ENCODE data around the gene GPC2. TPM values are rescaled to one million over a fixed set of nuclear protein-coding genes. Genes with fewer than 3 reads are reported as not detected.
A peak's percentile ranks its signal among the peaks of the same experiment; 100 is the strongest.

The GPC2 gene
- polyA plus RNA-seq, 2 of the 4 experiments (the other 2 are of a cell fraction) = 1.1 to 2.9 TPM

DNA sequence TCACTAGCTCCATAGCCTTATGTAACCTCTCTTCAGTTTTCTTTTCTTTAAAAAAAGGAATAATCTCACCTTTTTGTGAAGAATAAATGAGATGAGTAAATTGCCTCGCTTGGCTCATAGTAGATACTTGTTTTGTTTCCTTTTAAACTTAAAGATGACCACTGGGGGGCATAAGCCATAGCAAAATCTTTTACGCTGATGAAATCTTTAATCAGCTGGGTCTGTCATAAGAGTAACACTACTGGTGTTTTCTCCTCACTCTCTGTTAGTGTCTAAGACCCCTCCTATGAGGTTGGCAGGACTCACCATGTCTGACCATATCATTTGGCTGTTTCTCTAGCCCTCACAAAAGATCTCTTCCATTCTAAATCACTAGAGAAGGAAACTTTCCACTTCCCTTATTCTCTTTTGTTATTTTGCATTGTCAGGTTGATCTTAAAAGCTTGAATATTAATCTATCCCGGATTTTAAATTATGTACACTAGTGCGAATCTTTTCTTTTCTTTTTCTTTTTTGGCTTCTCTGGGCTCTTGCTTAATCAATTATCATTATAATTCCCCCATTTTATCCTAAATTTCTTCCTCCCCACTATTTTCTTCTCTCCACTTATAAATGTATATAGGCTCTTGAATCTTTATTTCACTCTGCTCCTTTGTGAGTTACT lies 13.0 kb upstream of the GPC2 start:
- Histone ChIP-seq H3K4me3 (no peak overlapping the region), H3K9me3 (no peaks in the 10 kb centered on the region), H3K4me1 (peaks cover 4% of the 10 kb centered on the region; the same call in 2 of the 3 replicates), H3K27ac (peak overlapping the region; percentile 62 to 63; a peak in 3 of 6 replicates), H3K4me2 (peak overlapping the region; percentile 38; the same call in 2 of the 3 replicates)
- ChIA-PET CTCF (interaction anchor here (0.6 to 3.9 kb wide), 21 partner anchors 11 to 222 kb away, joined by 3 to 29 read pairs (median 5); partner anchors contain the start of genes GPC2, PVRIG and STAG3), POLR2A (interaction anchor here (1.0 kb wide), 1 partner anchor 239 kb away, joined by 3 read pairs; the partner anchor contains the start of gene ZCWPW1)
- peak; percentile 58 to 60 for DNase-seq (ENCODE audit: low read depth in 1 of 2, low spot score in 1 of 2)
- peak; percentile 84 to 89 for ATAC-seq
- WGBS (ENCODE audit: missing lambda C conversion rate) = 37% methylated on average over 4 of the region's 4 CpGs
- peak; percentile 77 for FAIRE-seq
- TF ChIP-seq, protein P1, sequence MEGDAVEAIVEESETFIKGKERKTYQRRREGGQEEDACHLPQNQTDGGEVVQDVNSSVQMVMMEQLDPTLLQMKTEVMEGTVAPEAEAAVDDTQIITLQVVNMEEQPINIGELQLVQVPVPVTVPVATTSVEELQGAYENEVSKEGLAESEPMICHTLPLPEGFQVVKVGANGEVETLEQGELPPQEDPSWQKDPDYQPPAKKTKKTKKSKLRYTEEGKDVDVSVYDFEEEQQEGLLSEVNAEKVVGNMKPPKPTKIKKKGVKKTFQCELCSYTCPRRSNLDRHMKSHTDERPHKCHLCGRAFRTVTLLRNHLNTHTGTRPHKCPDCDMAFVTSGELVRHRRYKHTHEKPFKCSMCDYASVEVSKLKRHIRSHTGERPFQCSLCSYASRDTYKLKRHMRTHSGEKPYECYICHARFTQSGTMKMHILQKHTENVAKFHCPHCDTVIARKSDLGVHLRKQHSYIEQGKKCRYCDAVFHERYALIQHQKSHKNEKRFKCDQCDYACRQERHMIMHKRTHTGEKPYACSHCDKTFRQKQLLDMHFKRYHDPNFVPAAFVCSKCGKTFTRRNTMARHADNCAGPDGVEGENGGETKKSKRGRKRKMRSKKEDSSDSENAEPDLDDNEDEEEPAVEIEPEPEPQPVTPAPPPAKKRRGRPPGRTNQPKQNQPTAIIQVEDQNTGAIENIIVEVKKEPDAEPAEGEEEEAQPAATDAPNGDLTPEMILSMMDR (IDR thresholded peaks at IDR 0.05) = peak; percentile 63
- TF ChIP-seq, protein P2, sequence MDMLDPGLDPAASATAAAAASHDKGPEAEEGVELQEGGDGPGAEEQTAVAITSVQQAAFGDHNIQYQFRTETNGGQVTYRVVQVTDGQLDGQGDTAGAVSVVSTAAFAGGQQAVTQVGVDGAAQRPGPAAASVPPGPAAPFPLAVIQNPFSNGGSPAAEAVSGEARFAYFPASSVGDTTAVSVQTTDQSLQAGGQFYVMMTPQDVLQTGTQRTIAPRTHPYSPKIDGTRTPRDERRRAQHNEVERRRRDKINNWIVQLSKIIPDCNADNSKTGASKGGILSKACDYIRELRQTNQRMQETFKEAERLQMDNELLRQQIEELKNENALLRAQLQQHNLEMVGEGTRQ (IDR thresholded peaks at IDR 0.05) = no peak
- TF ChIP-seq, protein P3, sequence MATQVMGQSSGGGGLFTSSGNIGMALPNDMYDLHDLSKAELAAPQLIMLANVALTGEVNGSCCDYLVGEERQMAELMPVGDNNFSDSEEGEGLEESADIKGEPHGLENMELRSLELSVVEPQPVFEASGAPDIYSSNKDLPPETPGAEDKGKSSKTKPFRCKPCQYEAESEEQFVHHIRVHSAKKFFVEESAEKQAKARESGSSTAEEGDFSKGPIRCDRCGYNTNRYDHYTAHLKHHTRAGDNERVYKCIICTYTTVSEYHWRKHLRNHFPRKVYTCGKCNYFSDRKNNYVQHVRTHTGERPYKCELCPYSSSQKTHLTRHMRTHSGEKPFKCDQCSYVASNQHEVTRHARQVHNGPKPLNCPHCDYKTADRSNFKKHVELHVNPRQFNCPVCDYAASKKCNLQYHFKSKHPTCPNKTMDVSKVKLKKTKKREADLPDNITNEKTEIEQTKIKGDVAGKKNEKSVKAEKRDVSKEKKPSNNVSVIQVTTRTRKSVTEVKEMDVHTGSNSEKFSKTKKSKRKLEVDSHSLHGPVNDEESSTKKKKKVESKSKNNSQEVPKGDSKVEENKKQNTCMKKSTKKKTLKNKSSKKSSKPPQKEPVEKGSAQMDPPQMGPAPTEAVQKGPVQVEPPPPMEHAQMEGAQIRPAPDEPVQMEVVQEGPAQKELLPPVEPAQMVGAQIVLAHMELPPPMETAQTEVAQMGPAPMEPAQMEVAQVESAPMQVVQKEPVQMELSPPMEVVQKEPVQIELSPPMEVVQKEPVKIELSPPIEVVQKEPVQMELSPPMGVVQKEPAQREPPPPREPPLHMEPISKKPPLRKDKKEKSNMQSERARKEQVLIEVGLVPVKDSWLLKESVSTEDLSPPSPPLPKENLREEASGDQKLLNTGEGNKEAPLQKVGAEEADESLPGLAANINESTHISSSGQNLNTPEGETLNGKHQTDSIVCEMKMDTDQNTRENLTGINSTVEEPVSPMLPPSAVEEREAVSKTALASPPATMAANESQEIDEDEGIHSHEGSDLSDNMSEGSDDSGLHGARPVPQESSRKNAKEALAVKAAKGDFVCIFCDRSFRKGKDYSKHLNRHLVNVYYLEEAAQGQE (IDR thresholded peaks at IDR 0.05) = no peak
- no peak for TF ChIP-seq MAZ (IDR thresholded peaks at IDR 0.05; ENCODE audit: borderline replicate concordance, low read depth, low read length)
- TF ChIP-seq, protein P4, sequence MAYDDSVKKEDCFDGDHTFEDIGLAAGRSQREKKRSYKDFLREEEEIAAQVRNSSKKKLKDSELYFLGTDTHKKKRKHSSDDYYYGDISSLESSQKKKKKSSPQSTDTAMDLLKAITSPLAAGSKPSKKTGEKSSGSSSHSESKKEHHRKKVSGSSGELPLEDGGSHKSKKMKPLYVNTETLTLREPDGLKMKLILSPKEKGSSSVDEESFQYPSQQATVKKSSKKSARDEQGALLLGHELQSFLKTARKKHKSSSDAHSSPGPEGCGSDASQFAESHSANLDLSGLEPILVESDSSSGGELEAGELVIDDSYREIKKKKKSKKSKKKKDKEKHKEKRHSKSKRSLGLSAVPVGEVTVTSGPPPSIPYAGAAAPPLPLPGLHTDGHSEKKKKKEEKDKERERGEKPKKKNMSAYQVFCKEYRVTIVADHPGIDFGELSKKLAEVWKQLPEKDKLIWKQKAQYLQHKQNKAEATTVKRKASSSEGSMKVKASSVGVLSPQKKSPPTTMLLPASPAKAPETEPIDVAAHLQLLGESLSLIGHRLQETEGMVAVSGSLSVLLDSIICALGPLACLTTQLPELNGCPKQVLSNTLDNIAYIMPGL (CRISPR knock-in tag; IDR thresholded peaks at IDR 0.05; ENCODE audit: borderline replicate concordance) = no peak
- TF ChIP-seq, protein P5, sequence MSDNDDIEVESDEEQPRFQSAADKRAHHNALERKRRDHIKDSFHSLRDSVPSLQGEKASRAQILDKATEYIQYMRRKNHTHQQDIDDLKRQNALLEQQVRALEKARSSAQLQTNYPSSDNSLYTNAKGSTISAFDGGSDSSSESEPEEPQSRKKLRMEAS (IDR thresholded peaks at IDR 0.05) = no peak
- TF ChIP-seq CBX2 (IDR thresholded peaks at IDR 0.05; ENCODE audit: borderline replicate concordance, low read depth) = no peak
- no peak for TF ChIP-seq NPAS2 (CRISPR knock-in tag; IDR thresholded peaks at IDR 0.05; ENCODE audit: borderline replicate concordance)
- no peak for TF ChIP-seq JUNB (IDR thresholded peaks at IDR 0.05)
- TF ChIP-seq HOXB5 (CRISPR knock-in tag; IDR thresholded peaks at IDR 0.05) = no peak
- no peak for TF ChIP-seq ESRRA (IDR thresholded peaks at IDR 0.05; ENCODE audit: borderline replicate concordance, low read length)
- TF ChIP-seq CEBPB (IDR thresholded peaks at IDR 0.05) = peak in 1 of 2 experiments; percentile 59; a peak in 1 of 4 replicates
- TF ChIP-seq SMC3 (IDR thresholded peaks at IDR 0.05) = peak; percentile 55
- no peak for TF ChIP-seq HOXA7 (CRISPR knock-in tag; IDR thresholded peaks at IDR 0.05)
- TF ChIP-seq RFX5 (IDR thresholded peaks at IDR 0.05) = no peak
- TF ChIP-seq, protein P6, sequence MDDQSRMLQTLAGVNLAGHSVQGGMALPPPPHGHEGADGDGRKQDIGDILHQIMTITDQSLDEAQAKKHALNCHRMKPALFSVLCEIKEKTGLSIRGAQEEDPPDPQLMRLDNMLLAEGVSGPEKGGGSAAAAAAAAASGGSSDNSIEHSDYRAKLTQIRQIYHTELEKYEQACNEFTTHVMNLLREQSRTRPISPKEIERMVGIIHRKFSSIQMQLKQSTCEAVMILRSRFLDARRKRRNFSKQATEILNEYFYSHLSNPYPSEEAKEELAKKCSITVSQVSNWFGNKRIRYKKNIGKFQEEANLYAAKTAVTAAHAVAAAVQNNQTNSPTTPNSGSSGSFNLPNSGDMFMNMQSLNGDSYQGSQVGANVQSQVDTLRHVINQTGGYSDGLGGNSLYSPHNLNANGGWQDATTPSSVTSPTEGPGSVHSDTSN (IDR thresholded peaks at IDR 0.05) = no peak
- no peak for TF ChIP-seq SREBF2 (IDR thresholded peaks at IDR 0.05)
- no peak for TF ChIP-seq RCOR1 (IDR thresholded peaks at IDR 0.05; ENCODE audit: low read depth, low read length)
- TF ChIP-seq RAD21 (conservative IDR thresholded peaks at IDR 0.05 in 1 of 2, IDR thresholded peaks at IDR 0.05 in 1 of 2) = peak; percentile 54 to 62; a peak in 4 of 5 replicates
